CD4-positive, alpha-beta T cell treated with Interleukin-4 for 4 hours (primary cell): Measurements from ENCODE around the gene PKMYT1.
"Not testable (repeated sequence)": the region's sequence is repeated elsewhere in the genome, so short reads cannot be mapped to it uniquely, and the experiment has no call there.

Source experiments
- DNase-seq: peaks from one replicate; pipeline ENCODE4 v3.0.0-alpha.2; 2020

The PKMYT1 gene

DNA sequence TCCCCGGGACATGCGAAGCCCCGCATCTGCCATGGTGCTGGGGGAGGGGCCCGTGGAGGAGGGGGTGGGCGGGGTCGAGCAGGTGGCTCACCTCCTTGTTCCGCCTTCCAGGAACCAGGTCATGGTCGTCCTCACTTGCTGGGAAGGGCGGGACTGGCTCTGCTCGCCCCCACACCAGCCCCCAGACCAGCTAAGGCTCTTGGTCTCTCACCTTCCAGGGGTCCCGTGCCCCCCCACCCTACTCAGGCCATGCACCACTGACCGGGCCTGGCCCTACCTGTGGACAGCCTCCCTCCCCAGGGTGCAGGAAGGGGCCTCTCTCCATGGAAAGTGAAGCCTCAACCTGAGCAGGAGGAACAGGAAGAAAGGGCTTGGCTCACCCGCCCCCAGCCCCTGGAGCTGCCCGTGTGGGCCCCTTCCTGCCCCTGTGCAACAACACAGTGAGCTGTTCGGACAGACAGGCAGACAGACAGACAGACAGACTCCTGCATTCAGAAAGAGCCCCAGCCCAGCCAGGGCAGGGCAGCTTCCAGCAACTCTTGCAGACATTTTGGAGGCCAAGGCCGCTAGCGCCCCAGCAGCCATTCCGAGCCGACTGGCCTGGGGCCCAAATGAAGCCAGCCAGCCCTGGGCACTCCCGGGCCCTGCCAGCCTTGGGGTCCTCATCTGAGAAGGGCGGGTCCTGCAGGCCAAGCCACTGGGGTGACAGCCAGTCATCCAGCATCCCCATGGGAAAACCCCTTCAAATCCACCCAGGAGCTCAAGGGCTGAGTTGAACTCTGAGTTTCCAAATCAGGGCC is 24.3 kb downstream of the PKMYT1 start:
- DNase-seq, result no peak

DNA sequence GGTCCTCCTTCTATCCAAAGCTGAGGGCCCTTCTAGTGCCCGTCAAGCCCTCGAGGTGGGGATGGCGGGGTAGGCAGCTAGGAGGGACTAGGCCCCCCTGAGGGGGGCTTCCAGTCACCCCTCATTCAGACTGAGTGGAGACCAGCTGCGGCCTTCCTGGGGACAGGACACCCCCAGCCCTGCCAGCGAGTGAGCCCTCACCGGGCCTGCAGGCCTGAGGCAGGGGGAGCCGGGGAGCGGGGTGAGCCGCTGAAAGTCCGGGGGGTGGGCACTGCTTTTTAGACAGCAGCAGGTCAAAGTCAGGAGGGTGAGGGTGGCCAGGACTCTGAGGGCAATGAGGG is 24.8 kb downstream of the PKMYT1 start:
- DNase-seq, result no peak

DNA sequence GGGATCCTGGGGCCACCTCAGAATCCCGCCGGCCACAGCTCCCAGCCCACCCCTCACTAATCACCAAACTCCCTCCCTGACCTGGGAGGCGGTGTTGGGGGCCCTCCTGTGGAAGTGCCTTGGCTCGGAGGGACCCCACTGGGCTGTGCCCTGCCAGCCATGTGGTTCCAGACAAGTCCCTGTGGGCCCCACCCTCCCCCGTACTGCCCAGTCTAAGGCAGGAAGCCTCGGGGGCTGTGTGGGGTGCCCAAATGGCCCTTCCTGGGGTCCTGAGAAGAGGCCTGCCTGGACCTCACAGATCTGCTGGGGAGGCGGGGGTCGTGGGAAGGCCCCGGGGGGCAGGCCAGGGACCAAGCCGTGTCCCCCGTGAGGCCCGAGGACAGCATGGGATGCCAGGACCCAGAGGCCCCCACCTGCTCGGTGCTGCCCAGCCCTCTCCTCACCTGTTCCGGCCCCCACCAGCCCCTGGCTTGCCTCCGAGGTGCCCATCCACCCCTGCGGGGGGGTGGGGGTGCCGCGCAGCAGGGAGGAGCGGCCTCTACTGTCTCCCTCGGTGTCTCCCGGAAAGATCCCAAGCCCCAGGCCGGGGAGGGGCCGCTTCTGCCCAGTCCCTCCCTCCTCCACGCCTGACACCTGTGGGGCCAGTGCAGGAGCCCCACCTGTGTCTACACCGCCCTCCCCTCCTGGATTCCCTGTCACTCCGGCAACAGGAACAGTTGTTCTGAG is 25.4 kb downstream of the PKMYT1 start:
- no peak for DNase-seq

DNA sequence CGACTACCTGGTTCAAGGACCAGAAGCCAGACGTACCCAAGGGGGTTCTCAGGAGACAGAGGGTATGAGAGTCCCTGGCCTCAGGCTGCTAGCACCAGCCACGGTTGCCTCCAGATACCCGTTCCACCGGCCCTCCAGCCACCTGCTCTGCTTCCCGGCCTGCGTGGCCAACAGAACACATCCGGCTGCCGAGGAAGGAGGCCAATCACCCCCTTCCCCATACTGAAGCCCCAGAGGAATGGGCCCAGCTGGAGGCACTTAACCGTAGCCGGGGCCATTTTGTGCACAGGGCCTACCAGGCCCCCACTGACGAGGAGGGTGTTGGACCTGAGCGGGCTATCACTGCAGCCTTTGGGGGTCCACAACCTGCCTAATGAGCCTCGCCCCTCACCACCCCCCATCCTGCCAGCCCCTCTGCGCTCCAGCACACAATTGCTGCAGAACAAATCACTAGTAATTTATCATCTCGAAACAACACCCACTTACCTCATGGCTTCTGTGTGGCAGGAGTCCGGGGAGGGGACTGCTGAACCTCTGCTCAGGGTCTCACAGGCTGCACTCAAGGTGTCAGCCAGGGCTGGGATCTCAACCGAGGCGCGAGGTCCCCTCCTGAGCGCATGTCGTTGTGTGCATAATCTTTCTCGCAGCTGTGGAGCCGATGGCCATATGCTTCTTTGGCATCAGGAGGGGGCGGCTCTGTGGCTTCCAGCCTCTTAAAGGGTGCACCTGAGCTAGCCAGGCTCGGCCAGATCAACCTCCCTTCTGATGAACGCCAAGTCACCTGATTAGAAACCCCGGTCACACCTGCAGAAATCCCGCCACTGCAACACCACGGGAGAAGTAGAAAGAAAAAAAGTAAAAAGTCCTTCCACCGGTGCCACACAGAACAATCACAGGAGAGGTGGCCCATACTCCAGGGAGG is 26.3 kb downstream of the PKMYT1 start:
- DNase-seq, result no peak

DNA sequence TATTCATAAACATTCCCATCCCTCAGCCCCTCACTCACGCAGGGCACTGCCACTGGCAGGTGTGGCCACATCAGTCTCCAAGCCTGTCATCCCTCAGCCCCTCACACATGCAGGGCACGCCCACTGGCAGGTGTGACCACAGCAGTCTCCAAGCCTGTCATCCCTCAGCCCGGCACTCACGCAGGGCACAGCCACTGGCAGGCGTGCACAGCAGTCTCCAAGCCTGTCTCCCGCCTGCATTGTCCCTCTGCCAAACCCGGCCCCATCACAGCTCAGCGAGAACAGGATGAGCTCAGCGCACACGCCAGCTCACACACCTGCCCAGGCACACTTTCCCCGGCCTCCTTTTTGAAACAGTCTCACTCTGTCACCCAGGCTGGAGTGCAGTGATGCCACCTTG is 27.6 kb downstream of the PKMYT1 start:
- DNase-seq, result no peak

DNA sequence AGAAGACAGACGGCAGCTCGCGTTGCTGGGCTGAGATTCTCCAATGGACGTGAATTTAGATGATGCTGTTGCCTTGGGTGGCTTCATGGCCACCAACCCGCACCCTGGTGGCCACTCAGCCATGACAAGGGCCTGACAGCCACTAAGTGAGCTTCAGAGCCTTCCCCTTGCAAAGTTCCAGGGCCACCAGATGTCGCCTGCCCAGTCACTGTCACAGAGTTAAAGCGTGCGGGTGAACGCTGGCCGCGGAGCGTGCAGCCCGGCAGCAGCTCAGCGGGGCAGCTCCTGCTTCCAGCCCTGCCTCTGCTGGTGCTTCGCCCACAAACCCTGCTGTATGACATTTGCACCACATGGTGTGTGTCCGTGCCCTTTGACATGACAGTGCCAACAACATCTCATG is 29.5 kb downstream of the PKMYT1 start:
- no peak for DNase-seq

DNA sequence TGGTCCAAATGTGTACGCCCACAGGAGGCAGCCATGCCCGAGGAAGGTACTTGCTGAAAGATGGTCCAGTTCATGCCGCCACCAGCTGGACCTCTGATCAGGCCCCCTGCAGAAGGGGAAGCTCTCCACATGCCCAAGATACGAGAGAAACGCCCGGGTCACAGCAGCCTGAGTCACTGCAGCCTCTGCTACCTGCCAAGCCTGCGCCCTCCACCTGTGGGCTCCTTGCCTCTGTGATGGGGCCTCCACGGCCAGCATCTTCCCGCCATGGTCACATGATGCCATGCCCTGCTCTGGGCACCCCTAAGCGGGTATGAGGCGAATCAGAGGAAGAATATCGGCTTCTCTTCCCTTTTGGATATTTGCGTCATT is 29.9 kb downstream of the PKMYT1 start:
- no peak for DNase-seq

DNA sequence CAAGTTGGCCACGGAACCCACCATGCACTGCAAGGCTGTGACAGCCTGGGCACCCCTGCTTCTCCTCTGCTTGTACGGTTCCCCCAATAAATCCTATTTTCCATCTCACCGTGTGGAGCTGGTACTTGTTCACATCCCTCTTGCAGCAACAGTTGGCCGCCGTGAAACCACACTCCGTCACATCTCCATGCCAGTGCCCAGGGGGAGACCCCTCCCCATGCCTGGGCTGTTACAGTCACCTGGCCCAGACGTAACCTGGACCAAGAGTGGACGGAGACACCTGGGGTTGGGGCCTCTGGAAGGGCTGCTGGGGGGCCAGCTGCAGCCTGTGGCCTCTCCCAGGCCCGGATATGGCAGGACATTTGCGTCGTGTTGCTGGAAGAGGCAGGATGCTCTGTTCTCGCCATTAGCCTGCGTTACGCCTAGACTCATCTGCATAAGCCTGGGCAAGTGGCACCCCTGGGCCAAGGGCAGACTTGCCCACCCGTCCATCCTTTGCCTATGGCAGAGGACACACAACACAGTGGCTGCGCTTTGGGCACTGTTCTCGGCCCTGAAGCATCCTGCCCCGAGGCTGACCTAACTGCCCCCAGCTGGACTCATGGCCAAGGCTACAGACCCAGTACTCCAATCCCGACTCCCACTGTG is 30.4 kb downstream of the PKMYT1 start:
- DNase-seq, result no peak

DNA sequence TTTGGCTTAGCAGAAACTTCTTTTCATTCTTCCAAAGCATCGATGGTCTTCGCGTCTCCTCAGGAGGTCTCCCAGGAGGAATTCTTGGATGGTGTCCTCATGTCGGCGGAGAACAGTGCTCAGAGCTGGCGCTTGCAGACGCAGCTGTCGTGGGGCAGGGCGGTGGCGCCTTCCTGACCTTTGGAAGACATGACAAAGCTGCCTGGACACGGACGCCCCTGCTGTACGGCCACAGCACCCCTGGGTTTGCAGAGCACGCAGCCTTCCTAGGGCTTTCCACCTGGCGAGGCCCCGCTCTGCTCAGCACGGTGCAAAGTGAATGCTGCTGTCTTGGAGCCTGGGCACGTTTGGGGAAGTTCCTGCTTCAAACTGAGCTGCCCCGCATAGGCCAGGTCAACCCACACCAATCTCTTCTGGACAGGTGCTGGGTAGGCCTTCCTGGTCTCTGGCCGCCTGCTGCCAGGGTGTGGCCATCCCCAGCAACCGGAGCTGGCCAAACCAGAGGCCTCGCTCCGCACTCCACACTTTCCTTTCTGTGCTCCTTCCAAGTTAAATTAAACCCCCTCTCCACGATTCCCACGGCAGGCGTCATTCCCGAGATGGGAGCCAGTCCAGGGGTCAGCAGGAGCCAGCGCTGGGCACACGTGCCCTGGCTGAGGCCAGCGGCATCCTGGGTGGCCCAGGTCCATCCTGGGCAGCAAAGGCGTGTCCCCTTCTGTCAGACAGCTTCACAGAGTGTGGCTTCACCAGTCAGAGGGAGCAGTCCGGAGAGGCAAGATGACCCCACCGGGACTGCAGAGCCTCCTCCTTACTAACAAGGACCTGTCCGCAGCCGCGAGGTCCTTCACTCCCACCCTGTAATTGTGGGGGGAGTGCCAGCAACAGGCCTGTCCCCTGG is 31.2 kb downstream of the PKMYT1 start:
- no peak for DNase-seq

DNA sequence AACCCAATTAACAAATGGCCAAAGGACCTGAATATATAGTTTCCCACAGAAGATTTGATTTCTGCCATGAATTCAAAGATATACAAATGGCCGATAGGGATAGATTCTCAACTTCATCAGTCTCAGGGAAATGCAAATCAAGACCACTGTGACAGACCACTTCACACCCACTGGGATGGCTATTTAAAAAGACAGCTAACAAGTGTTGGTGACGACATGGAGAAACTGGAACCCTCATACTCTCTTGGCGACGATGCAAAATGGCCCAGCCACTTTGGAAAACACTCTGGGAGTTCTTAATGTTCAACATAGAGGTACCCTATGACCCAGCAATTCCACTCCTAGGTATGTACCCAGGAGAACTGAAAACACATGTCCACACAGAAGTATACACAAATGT is 33.6 kb downstream of the PKMYT1 start:
- no peak for DNase-seq

DNA sequence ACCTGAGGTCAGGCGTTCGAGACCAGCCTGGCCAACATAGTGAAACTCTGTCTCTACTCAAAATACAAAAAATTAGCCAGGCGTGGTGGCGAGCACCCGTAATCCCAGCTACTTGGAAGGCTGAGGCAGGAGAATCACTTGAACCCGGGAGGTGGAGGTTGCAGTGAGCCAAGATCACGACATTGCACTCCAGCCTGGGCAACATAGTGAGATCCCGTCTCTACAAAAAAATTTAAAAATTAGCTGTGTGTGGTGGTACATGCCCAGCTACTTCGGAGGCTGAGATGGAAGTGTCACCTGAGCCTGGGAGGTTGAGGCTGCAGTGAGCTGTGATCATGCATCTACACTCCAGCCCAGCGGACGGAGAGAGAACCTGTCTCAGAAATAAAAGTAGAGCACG is 36.5 kb downstream of the PKMYT1 start:
- DNase-seq, result not testable (repeated sequence)

DNA sequence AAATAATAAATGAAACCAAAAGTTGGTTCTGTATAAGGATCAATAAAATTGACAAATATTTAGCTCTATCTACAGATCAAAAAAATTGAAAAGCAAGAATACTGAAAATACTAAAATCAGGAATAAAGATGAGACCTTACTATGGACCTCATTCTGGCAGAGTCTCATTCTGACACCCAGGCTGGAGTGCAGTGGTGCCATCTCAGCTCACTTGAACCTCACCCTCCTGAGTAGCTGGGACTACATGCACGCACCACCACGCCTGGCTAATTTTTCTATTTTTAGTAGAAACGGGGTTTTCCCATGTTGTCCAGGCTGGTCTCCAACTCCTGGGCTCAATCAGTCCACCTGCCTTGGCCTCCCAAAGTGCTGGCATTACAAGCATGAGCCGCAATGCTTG is 38.2 kb downstream of the PKMYT1 start:
- no peak for DNase-seq

DNA sequence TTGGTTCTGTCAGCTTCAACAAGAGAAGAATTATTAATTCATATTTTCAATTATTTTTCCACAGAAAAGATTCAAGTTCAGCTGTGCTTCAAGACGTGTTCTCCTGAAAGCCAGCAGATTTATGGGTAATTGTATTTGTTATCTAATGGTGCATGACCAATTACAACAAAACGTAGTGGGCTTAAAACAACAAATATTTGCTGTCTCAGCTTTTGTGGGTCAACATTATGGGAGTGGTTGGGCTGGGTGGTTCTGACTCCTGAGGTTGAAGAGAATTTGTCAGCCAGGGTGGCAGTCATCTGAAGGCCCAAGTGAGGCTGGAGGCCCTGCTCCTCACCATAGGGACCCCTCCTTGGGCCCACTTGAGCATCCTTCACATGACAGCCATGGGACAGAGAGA is 40.3 kb downstream of the PKMYT1 start:
- no peak for DNase-seq

DNA sequence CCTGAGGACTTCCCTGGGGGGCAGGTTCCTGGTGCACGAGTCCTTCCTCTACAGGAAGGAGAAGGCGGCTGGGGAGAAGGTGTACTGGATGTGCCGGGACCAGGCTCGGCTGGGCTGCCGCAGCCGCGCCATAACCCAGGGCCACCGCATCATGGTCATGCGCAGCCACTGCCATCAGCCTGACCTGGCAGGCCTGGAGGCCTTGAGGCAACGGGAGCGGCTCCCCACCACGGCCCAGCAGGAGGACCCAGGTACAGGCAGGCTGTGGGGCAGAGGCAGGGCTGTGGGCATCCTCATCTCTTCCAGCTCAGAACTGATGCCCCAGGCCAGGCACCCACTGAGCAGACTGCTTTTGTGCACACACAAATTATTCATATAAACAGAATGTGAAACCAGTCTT is 42.0 kb downstream of the PKMYT1 start:
- DNase-seq, result no peak

DNA sequence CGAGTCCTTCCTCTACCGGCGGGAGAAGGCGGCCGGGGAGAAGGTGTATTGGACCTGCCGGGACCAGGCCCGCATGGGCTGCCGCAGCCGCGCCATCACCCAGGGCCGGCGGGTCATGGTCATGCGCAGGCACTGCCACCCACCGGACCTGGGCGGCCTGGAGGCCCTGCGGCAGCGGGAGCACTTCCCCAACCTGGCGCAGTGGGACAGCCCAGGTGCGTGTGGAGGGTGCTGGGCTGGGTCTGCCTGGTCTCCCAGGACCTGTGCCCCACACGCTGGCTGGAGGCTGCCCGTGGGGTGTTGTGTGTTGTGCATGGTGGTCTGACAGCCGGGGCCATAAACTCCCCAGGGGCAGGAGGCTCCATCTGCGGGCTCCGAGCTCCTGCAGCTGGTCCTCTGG is 43.1 kb downstream of the PKMYT1 start:
- no peak for DNase-seq

DNA sequence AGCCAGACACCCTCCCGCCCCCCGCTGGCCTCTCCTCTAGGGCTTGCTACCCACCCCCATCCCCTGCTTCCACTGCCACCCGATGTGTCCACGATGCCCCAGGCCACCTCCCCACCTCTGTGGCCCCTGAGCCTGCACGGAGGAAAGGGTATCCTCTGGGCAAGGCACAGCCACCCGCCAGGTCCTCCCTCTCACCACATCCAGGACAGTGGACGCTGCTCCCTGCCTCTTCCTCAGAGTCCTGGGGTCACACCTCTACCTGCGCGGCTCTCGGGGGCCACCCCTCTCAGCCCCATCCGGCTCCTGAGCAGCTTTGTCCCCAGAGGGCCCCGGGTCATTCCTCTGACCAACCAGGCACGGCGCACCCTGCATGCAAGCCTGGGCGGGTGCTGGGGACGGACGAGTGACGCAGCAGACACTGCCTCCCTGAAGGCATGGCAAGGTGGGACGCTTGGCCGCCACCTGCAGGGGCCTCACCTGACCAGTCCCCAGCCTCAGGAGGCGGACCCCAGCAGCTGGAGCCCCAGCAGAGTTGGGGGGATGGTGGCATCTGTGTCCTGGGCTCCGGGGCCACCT is 43.7 kb downstream of the PKMYT1 start:
- DNase-seq, result no peak

DNA sequence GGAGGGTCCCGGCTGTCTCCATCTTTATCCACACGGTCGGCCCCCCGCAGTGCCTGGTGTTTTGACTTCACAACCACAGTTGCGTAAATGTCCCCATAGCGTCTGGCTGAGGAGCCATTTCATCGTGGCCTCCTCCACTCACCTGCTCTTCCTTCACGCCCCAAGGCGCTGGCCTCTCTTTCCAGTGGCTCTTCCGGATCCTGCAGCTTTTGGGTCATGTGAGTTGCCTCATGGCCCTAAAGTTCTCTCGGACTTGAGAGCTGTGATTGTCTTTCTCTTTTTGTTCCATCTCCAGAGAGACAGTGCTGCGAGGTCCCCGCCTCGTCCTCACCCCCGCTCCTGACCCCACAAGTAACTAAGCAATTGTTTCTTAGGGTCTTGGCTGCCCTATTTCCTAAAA is 45.8 kb downstream of the PKMYT1 start:
- DNase-seq, result no peak

DNA sequence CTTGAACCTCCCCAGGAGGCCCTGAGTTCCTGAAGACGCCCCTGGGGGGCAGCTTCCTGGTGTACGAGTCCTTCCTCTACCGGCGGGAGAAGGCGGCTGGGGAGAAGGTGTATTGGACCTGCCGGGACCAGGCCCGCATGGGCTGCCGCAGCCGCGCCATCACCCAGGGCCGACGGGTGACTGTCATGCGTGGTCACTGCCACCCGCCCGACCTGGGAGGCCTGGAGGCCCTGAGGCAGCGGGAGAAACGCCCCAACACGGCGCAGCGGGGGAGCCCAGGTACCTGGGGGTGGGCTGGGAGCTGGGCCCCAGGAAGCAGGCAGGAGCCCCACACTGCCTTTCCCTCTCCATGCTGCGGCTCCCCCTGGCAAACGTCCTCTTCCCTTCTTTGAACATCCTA is 46.5 kb downstream of the PKMYT1 start:
- no peak for DNase-seq

DNA sequence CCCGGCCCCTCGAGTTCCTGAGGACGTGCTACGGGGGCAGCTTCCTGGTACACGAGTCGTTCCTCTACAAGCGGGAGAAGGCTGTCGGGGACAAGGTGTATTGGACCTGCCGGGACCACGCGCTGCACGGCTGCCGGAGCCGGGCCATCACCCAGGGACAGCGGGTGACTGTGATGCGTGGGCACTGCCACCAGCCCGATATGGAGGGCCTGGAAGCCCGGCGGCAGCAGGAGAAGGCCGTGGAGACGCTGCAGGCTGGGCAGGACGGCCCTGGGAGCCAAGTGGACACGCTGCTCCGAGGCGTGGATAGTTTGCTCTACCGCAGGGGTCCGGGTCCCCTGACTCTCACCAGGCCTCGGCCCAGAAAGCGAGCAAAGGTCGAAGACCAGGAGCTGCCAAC is 47.1 kb downstream of the PKMYT1 start:
- no peak for DNase-seq

DNA sequence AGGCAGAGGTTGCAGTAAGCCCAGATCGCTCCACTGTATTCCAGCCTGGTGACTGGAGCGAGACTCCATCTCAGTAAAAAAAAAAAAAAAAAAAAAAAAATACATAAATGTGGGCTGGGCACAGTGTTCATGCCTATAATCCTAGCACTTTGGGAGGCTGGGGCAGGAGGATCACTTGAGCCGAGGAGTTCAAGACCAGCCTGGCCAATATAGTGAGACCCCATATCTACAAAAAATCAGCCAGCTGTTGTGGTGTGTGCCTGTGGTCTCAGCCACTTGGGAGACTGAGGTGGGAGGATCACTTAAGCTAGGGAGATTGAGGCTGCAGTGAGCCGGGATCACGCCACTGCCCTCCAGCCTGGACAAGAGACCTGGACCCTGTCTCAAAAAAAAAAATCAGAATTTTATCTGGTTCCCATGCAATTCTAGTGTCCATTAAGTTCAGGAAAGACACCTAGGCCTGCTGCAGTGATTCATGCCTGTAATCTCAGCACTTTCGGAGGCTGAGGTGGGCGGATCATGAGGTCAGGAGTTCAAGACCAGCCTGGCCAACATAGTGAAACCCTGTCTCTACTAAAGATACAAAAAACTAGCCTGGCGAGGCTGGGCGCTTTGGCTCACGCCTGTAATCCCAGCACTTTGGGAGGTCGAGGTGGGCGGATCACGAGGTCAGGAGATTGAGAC is 48.9 kb downstream of the PKMYT1 start:
- DNase-seq, result not testable (repeated sequence)

DNA sequence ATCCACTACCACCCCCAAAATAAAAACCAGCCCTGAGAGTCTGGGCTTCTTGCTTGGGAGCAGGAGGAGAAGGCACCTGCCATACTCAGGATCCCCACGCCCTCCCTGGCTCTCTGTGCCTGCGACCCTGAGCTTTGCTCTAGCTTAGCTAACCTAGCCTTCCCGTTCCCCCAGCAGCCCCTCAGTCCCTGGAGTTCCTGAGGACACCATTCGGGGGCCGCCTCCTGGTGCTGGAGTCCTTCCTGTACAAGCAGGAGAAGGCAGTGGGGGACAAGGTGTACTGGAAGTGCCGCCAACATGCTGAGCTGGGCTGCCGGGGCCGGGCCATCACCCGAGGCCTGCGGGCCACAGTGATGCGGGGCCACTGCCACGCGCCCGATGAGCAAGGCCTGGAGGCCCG is 50.0 kb downstream of the PKMYT1 start:
- DNase-seq, result no peak
